SK-N-SH treated with all-trans-retinoic acid at 6 μM for 48 hours (cell line): ENCODE results near the gene KANK3.

Experiments
- ARNTL ChIP-seq: fragments of 450-650 bp; formaldehyde crosslinking; IDR thresholded peaks from 2 replicates; pipeline ENCODE4 v1.5.0; 2020; ENCODE audit warnings: low read depth, mild to moderate bottlenecking, moderate library complexity, borderline replicate concordance
- BACH2 ChIP-seq: fragments of 250-450 bp; sonication (Bioruptor Pico); IDR thresholded peaks from 2 replicates; pipeline ENCODE4 v1.9.0; 2021; ENCODE audit warnings: mild to moderate bottlenecking, borderline replicate concordance
- ESRRG ChIP-seq: fragments of 250-450 bp; sonication (Bioruptor Pico); IDR thresholded peaks from 2 replicates; pipeline ENCODE4 v1.6.1; 2021; ENCODE audit warnings: mild to moderate bottlenecking
- GLIS3 ChIP-seq: fragments of 250-450 bp; sonication (Bioruptor Pico); IDR thresholded peaks from 2 replicates; pipeline ENCODE4 v1.5.0; 2020; ENCODE audit warnings: mild to moderate bottlenecking, moderate library complexity
- ISL1 ChIP-seq: fragments of 250-450 bp; sonication (Bioruptor Pico); IDR thresholded peaks from 2 replicates; pipeline ENCODE4 v2.1.2; 2022; ENCODE audit warnings: mild to moderate bottlenecking, moderate library complexity
- RARB ChIP-seq: fragments of 250-450 bp; sonication (Bioruptor Pico); IDR thresholded peaks from 2 replicates; pipeline ENCODE4 v1.8.0; 2021; ENCODE audit warnings: mild to moderate bottlenecking, moderate library complexity
- TOX ChIP-seq: fragments of 250-450 bp; sonication (Bioruptor Pico); IDR thresholded peaks from 2 replicates; pipeline ENCODE4 v1.8.0; 2021; ENCODE audit warnings: mild to moderate bottlenecking, moderate library complexity, borderline replicate concordance
- ZNF8 ChIP-seq: fragments of 450-650 bp; formaldehyde crosslinking; IDR thresholded peaks from 2 replicates; pipeline ENCODE4 v1.5.0; 2020; ENCODE audit warnings: mild to moderate bottlenecking, moderate library complexity
- TF ChIP-seq, protein P1 (sequence below): fragments of 250-450 bp; sonication (Bioruptor Pico); IDR thresholded peaks from 2 replicates; pipeline ENCODE4 v1.8.0; 2020; ENCODE audit warnings: mild to moderate bottlenecking, moderate library complexity, borderline replicate concordance
- TF ChIP-seq, protein P2 (sequence below): fragments of 250-450 bp; sonication (Bioruptor Pico); IDR thresholded peaks from 2 replicates; pipeline ENCODE4 v1.5.1; 2021; ENCODE audit warnings: mild to moderate bottlenecking, moderate library complexity
- TF ChIP-seq, protein P3 (sequence below): fragments of 250-450 bp; sonication (Bioruptor Pico); IDR thresholded peaks from 2 replicates; pipeline ENCODE4 v1.5.1; 2020; ENCODE audit warnings: low read depth, mild to moderate bottlenecking, moderate library complexity

DNA sequence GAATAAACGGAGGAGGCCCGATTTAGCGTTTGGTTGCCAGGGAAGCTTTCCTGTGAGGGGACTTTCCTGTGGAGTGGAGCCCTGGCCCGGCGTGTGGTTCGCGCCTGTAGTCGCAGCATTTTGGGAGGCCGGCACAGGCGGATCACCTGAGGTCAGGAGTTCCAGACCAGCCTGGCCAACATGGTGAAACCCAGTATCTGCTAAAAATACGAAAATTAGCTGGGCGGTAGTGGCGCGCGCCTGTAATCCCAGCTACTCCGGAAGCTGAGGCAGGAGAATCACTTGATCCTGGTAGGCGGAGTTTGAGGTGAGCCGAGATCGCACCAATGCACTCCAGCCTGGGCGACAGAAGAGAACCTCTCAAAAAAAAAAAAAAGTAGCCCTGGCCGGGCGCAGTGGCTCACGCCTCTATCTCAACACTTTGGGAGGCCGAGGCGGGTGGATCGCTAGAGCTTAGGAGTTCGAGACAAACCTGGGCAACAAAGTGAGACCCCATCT is 6.9 kb downstream of the KANK3 start:
- TF ChIP-seq, protein P1, sequence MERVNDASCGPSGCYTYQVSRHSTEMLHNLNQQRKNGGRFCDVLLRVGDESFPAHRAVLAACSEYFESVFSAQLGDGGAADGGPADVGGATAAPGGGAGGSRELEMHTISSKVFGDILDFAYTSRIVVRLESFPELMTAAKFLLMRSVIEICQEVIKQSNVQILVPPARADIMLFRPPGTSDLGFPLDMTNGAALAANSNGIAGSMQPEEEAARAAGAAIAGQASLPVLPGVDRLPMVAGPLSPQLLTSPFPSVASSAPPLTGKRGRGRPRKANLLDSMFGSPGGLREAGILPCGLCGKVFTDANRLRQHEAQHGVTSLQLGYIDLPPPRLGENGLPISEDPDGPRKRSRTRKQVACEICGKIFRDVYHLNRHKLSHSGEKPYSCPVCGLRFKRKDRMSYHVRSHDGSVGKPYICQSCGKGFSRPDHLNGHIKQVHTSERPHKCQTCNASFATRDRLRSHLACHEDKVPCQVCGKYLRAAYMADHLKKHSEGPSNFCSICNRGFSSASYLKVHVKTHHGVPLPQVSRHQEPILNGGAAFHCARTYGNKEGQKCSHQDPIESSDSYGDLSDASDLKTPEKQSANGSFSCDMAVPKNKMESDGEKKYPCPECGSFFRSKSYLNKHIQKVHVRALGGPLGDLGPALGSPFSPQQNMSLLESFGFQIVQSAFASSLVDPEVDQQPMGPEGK (CRISPR knock-in tag): no peak
- TF ChIP-seq ZNF8 (CRISPR knock-in tag): no peak
- no peak for TF ChIP-seq ISL1 (CRISPR knock-in tag)
- no peak for TF ChIP-seq ESRRG (CRISPR knock-in tag)
- no peak for TF ChIP-seq TOX (CRISPR knock-in tag)
- no peak for TF ChIP-seq RARB (CRISPR knock-in tag)
- TF ChIP-seq, protein P2, sequence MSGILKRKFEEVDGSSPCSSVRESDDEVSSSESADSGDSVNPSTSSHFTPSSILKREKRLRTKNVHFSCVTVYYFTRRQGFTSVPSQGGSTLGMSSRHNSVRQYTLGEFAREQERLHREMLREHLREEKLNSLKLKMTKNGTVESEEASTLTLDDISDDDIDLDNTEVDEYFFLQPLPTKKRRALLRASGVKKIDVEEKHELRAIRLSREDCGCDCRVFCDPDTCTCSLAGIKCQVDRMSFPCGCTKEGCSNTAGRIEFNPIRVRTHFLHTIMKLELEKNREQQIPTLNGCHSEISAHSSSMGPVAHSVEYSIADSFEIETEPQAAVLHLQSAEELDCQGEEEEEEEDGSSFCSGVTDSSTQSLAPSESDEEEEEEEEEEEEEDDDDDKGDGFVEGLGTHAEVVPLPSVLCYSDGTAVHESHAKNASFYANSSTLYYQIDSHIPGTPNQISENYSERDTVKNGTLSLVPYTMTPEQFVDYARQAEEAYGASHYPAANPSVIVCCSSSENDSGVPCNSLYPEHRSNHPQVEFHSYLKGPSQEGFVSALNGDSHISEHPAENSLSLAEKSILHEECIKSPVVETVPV (CRISPR knock-in tag): no peak
- TF ChIP-seq BACH2 (CRISPR knock-in tag): no peak
- TF ChIP-seq ARNTL: no peak
- TF ChIP-seq GLIS3: no peak
- TF ChIP-seq, protein P3, sequence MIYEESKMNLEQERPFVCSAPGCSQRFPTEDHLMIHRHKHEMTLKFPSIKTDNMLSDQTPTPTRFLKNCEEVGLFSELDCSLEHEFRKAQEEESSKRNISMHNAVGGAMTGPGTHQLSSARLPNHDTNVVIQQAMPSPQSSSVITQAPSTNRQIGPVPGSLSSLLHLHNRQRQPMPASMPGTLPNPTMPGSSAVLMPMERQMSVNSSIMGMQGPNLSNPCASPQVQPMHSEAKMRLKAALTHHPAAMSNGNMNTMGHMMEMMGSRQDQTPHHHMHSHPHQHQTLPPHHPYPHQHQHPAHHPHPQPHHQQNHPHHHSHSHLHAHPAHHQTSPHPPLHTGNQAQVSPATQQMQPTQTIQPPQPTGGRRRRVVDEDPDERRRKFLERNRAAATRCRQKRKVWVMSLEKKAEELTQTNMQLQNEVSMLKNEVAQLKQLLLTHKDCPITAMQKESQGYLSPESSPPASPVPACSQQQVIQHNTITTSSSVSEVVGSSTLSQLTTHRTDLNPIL (CRISPR knock-in tag): no peak
